ENCODE data around the gene DNAH8.
A peak's percentile ranks its signal among the peaks of the same experiment; 100 is the strongest.
"Not testable (repeated sequence)": the region's sequence is repeated elsewhere in the genome, so short reads cannot be mapped to it uniquely, and the experiment has no call there.

DNAH8 gene

DNA sequence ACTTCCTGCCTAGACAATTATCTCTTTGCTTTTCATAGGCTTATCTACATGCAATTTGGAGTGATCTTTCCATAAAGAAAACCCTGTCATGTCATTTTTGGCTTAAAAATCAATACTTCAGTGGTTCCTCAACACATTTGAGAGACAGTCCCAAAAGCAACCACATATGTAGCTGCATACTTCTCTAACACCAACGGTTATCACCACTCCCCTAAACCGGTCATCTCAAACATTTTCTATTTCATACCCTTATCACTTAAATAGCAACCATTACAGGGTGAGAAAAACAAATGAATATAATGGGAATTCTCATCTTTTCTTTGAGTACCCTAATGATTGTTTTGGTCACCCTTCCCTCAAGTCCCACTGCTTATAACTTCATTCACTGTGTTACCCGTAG, 17.3 kb upstream of the DNAH8 start:
- in situ Hi-C loops (cut with HindIII; ENCODE audit: low pct_ligation_motif_present, low pct_unique_long_range_greater_than_20kb, low sequenced_read_pairs), result no loop called here
- DNase-seq, result no peak

DNA sequence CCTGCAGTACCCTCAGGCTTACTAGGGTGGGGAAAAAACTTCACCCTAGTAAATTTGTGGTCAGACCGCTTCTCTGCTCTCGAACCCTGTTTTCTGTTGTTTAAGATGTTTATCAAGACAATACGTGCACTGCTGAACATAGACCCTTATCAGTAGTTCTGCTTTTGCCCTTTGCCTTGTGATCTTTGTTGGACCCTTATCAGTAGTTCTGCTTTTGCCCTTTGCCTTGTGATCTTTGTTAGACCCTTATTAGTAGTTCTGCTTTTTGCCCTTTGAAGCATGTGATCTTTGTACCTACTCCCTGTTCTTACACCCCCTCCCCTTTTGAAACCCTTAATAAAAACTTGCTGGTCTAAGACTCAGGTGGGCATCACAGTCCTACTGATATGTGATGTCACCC, 15.4 kb upstream of the DNAH8 start:
- in situ Hi-C loops (cut with HindIII; ENCODE audit: low pct_ligation_motif_present, low pct_unique_long_range_greater_than_20kb, low sequenced_read_pairs); DNase-seq: not testable (repeated sequence)

DNA sequence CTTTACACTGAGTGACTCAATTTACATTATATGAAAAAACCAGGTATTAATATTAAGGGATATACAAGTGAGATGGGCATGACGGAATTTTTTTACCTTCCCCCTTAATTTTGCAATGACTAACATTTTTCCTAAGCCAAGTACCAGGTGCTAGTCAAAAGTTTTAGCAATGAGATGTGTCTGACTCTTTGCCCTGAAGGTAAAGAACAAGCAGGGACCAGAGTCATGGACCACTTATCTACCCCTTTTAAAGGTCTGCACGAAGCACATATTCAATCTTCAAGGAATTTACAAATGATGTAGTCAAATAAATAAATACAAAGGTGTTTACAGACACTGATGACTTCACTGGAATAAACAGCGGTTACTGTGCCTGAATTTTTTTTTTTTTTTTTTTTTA, 13.6 kb upstream of the DNAH8 start:
- in situ Hi-C loops (cut with HindIII; ENCODE audit: low pct_ligation_motif_present, low pct_unique_long_range_greater_than_20kb, low sequenced_read_pairs), result no loop called here
- DNase-seq, result no peak

DNA sequence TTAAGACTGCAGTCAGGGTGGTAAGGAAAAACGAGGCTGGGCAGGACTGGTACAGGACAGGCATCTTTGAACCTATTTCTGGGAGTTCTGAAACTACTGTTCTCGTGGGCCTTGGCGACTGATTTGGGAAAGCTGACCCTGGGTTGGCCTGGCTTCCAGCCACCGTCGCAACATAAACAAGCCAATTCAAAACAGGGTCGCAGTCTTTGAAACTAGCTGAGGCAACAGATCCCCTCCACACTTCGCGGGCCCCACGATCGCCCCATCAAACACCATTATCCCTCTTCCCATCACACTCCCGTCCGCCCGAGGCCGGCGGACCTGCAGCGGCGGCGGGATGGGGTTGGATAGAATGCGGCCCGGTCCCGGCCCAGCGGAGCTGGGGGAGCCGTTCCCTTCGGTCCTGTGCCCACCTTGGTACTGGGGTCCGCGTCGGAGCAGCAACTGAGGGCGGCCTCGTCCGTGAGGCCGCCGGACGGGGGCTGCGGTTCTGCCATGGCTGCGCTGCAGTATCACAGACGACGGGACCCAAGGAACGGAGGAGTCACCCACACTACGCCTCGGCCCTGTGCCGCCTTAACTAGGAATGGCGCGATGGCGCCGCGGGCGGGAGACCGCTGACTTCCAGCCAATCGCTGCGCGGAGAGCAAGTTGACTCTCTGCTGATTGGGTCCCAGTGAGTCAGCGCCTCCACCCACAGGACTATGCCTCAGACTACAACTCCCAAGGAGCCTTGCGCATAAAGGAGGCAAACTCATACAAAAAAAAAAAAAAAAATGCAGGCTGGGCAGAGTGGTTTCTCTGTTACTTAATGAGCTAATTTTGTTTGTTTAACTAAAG, 12.3 kb upstream of the DNAH8 start, which contains the start of gene GLO1:
Gene GLO1, minus strand, starts transcription at position 588 of the 840 bp plus-strand sequence. Its CDS starts 91 bp downstream, at position 497.
- DNase-seq, result peak; percentile 96
- in situ Hi-C loops (cut with HindIII; ENCODE audit: low pct_ligation_motif_present, low pct_unique_long_range_greater_than_20kb, low sequenced_read_pairs), result no loop called here

DNA sequence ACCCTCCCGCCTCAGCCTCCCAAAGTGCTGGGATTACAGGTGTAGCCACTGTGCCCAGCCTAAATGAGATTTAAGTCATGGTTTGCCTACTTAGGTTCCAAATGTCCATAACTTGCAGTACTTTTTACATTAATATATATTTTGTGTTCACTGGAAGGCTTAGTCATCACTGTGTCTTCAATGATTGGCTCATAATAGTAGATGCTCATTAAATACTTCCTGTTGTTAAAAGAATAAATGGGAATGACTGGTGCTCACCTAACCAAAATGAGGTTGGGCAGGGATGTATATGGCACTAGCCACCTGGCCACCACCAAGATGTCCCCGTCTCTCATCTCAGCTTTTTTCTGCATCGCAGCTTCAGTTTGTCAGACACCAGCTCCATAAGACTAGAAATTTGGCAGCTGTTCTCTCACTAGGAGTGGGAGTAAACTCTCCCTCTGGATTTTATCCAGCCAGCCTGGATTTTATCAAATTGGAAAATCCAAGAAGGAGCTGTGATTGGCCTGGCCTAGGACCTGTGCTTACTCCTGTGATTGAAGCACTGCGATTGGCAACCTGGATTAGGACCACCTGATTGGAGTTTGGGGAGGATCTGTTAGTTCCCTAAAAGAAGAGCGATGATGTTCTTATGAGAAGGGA, 11.0 kb upstream of the DNAH8 start:
- in situ Hi-C loops (cut with HindIII; ENCODE audit: low pct_ligation_motif_present, low pct_unique_long_range_greater_than_20kb, low sequenced_read_pairs), result no loop called here
- no peak for DNase-seq

DNA sequence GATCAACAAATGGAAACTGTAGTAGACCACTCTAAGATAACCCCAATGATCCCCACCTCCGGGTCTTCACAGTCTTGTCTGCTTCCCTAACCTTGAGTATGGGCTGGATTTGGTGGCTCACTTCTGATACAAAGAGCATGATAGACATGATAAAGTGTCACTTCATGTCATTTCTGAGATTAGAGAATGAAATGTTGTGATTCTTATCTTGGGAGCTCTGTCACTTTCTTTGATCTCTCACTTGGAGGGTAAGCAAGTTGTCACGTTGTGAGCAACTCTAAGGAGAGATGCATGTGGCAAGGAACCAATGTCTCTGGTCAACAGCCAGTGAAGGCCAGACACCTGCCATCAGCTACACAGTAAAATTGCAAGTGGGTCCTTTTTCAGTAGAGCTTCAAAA, 9.2 kb upstream of the DNAH8 start:
- in situ Hi-C loops (cut with HindIII; ENCODE audit: low pct_ligation_motif_present, low pct_unique_long_range_greater_than_20kb, low sequenced_read_pairs), result no loop called here
- no peak for DNase-seq

DNA sequence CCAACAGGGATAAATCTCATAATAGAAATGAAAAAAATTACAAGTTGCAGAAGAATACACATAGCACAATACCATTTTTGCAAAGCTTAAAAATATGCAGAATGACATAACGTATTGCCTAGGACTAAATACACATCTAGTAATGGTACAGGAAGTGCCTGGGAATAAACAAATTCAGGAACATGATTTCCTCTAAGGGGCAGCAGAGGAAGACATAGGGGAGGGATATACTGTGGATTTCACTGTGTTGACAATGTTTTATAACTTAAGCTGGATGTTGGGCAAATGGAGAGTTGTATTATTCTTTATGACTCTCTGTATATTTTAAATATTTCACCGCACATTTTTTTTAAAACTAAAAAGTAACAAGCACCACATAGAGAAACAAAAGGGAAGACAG, 6.6 kb upstream of the DNAH8 start:
- in situ Hi-C loops (cut with HindIII; ENCODE audit: low pct_ligation_motif_present, low pct_unique_long_range_greater_than_20kb, low sequenced_read_pairs), result no loop called here
- DNase-seq, result no peak

DNA sequence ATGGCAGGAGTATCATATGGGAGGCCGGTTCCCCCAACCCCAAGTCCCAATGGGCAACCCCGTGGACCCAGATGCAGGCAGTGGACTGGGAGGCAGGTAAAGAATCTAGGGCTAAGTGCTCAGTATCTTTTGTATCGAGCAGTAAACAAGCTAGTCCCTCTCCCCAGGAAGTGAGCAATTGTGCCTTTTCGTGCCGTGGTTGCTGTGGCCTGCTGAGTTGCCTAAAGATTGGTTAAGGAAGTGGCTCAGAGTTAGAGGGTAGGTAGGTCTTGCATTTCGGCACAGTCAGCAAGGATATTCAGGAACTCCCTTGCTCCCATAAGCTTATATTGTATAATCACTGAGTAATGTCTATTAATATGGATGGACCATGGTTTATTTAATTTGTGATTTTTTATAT, 1.3 kb upstream of the DNAH8 start:
- in situ Hi-C loops (cut with HindIII; ENCODE audit: low pct_ligation_motif_present, low pct_unique_long_range_greater_than_20kb, low sequenced_read_pairs), result no loop called here
- DNase-seq, result no peak

DNA sequence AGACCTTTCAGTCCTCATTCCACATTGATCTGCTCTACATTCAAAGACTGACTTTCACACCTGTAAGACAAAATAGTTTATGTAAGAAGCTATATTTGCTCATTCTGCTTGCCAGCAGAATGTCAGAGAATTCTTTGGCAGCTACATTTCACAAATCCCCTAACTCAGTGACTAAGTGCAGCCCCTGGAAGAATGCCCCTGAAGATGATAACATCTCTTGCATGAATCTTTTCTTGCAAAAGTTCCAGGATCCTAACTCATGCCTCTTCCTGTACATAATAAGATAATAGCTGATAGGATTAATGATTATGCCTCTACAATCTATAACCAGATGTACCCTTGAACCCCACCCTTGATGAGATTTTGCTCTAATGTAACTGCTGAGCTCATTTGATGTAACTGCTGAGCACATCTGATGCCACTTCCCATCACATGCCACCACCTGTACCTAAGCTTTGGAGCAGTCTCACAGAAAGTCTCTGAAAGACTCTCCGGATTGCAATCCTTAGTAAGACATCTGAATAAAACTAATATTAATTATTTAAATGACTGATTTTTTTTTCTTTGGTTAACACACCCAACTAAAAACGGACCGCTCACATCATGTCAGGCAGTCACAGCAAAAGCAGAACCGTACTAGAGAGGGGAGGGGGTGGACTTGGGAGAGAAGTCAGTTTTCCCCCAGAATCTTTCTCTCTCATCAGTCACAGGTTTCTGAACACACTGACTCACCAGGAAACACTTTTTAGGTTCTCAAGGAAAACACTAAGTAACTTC, 684 bp upstream of the DNAH8 start:
- DNase-seq, result no peak
- in situ Hi-C loops (cut with HindIII; ENCODE audit: low pct_ligation_motif_present, low pct_unique_long_range_greater_than_20kb, low sequenced_read_pairs), result no loop called here

DNA sequence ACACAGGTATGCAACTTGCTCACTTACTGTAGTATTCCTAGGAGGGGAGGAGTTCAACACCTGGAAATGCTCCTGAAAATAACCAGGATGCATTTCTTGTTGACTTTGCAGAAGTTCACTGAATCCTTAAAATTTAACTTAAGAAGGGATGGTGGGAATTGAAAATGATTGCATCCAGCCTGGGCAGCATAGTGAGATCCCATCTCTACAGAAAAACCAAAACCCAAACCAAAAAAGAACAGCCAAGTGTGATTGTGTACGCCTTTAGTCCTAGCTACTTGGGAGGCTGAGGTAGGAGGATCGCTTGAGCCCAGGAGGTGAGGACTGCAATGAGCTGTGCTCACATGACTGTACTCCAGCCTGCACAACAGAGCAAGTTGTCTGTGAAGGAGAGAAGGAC, 1.7 kb downstream of the DNAH8 start:
- no peak for DNase-seq
- in situ Hi-C loops (cut with HindIII; ENCODE audit: low pct_ligation_motif_present, low pct_unique_long_range_greater_than_20kb, low sequenced_read_pairs), result no loop called here

DNA sequence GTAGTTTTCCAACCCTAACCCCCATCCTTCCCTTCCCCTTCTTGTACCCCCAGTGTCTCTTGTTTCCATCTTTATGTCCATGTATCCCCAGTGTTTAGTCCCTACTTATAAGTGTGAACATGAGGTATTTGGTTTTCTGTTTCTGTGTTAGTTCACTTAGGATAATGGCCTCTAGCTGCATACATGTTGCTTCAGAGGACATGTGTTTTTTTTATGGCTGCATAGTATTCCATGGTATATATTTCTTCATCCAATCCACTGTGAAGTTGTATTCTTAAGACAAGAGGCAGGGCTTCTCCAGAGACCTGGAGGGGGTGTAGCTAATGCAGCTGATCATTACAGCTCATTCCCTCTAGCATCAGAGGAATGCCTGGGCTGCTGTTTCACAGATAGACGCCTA, 4.2 kb downstream of the DNAH8 start:
- no peak for DNase-seq
- in situ Hi-C loops (cut with HindIII; ENCODE audit: low pct_ligation_motif_present, low pct_unique_long_range_greater_than_20kb, low sequenced_read_pairs), result no loop called here

DNA sequence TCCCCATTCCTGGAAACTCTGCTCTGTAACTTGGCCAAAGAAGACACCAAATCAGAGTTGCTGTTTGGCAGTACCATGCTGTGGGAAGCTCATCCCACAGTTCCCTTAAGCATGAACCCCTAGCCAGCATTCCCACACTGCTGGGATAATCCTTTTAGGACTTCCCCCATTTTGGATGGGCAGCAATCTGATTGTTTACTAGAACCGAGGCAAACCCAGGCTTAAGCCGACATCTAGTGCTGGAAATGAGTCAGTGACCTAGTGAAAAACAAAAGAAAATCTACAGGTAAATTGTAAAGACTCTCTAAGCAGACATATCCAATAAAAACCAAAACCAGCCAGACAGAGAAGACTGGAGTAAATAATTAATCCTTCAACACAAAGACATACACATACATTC, 5.2 kb downstream of the DNAH8 start:
- in situ Hi-C loops (cut with HindIII; ENCODE audit: low pct_ligation_motif_present, low pct_unique_long_range_greater_than_20kb, low sequenced_read_pairs), result no loop called here
- no peak for DNase-seq

DNA sequence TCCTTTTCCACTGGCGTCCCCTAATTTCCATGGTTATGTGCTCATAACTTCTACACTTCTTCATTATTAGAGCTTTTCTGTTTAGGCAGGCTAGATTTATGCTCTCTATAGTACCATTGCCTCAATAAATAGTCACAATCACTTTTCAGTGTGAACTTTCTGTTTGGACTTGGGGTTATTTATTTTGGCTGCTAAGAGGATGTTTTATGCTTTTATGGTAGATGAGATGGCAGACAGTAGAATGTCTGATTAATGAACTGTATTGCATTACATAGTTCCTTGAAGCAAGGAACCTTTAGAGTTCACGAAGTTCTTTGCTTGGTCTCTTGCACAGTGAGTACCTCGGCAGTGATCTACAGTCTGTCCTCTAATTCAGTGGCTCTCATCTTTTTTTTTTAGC, 6.9 kb downstream of the DNAH8 start:
- in situ Hi-C loops (cut with HindIII; ENCODE audit: low pct_ligation_motif_present, low pct_unique_long_range_greater_than_20kb, low sequenced_read_pairs), result no loop called here

DNA sequence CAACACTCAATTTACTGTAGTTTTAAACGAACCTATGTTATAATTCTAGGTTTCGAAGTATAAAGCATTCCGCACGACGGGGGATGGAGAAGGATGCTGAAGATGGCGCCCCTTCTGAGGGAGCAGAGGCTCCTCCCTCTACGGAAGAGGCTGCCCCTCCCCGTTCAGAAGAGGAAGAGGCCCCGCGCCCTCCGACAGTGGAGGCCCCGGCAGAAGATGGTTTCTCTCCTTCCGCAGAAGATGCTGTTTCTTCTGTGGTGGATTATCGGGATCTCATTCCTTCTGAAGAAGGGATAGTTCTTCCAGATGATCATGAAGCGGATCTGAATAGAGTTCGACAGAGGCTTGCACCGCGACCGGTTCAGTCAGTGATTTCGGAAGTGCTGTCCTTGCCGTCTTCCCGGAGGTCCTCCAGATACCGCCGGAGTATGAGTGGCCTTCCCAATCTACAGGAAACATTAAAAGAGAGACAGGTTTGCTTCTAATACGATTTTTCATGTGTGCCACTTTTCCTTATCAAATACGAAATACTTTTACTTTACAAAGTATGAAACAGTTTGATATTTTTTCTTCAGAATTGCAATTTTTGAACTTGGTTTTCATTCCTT, 7.7 kb downstream of the DNAH8 start:
- in situ Hi-C loops (cut with HindIII; ENCODE audit: low pct_ligation_motif_present, low pct_unique_long_range_greater_than_20kb, low sequenced_read_pairs), result no loop called here
- DNase-seq, result no peak

More for the DNA sequence above, 6.9 kb downstream of the DNAH8 start:
- DNase-seq, result no peak

DNA sequence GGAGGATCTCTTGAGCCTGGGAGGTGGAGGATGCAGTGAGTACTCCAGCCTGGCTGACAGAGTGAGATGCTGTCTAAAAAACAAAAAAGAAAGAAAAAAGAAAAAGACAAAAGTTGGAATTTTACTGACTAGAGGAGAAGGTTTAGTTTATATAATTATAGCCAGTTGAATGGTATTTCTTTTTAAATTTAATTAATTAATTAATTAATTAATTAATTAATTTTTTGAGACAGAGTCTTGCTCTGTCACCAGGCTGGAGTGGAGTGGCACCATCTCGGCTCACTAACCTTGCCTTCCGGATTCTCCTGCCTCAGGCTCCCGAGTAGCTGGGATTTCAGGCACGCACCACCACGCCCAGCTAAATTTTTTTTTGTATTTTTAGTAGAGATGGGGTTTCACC, 8.7 kb downstream of the DNAH8 start:
- in situ Hi-C loops (cut with HindIII; ENCODE audit: low pct_ligation_motif_present, low pct_unique_long_range_greater_than_20kb, low sequenced_read_pairs), result no loop called here
- no peak for DNase-seq

DNA sequence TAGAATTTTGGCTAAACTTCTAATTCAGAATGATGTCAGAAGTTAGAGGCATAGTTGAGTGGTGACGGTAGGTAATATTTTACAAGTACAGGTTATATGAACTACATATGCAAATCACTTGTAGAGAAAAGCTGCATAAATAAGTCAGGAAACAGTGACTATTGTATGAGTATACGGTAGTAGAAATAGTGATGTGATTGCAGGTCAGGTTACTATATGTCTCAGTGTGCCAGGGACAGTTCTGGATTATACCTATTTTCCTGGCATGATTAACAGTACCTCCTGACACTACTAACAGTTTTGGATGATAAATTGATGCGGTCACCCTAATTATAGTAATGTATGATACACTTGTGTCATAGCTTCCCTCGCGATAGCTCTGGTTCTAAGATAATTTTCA, 9.2 kb downstream of the DNAH8 start:
- in situ Hi-C loops (cut with HindIII; ENCODE audit: low pct_ligation_motif_present, low pct_unique_long_range_greater_than_20kb, low sequenced_read_pairs), result no loop called here
- no peak for DNase-seq

DNA sequence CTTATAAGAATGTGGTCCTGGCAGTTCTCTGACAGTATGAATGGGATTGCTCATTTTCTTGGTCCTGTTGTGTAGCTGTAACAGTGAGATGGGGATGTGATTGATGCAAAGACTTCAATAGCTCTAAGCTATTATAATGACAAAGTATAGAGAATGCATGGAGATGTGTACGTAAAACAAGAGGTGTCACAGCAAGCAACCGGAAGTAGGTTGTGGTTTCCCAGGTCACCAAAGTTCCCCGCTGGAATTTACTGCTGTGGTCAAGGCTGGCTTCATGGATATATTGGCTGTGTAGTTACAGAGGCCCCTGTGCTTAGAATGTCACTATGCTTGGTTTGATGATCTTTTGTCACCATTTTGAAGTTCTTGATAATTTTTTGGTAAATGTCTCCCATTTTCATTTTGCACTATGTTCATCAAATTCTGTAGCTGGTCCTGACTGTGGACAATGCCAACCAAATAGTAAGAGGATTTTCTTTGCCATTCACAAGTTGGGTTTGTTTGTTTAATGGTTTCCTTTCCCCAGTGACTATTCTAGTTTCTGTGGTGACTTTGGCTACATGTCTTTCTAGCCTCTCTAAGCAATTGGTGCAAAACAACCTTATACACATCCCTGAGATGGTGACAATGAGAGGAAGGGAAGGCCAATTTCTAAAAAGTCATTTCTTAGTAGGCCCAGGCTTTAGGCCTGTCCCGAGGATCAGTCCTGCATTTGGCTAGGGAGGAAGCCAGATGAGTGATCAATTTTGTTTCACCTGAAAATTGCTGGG, 10.5 kb downstream of the DNAH8 start:
- DNase-seq, result no peak
- in situ Hi-C loops (cut with HindIII; ENCODE audit: low pct_ligation_motif_present, low pct_unique_long_range_greater_than_20kb, low sequenced_read_pairs), result no loop called here

DNA sequence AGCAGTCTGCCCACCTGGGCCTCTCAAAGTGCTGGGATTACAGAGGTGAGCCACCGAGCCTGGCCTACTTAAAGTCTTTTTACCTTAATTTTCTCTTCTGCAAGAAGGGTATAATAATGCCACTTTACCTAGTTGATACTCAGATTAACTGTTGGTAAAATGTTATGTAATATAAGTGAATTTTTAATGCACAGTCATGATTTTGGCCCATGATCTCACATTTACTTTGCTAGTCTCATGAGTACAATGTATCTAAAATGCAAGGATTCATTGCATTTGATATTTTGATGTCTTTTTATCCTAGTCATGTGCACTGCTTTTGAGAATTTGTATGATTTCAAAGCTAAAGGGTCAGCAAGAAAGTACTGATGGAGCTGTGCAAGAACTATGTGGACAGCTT, 13.1 kb downstream of the DNAH8 start:
- no peak for DNase-seq
- in situ Hi-C loops (cut with HindIII; ENCODE audit: low pct_ligation_motif_present, low pct_unique_long_range_greater_than_20kb, low sequenced_read_pairs), result no loop called here

All from ACHN (cell line).